ENCODE measurements around the gene MORF4L1. TPM values are rescaled to one million over a fixed set of nuclear protein-coding genes. Genes with fewer than 3 reads are reported as not detected.

MORF4L1 gene
- 146 and 213 TPM in 2 replicates for total RNA-seq (2014; rRNA removed; shearing (Covaris generic); ENCODE audit: low replicate concordance)

- Histone ChIP-seq H4K20me1 (ENCODE audit: insufficient read depth, low read depth, low read length) (peaks cover 34% of the 10 kb centered on the region), H2AFZ (ENCODE audit: low read length) (peak within 1 kb of the TSS; percentile 93), H3K4me1 (ENCODE audit: low read length) (peaks cover 31% of the 10 kb centered on the region), H3K4me3 (ENCODE audit: low read length) (peak within 1 kb of the TSS; percentile 98), H3K4me2 (ENCODE audit: low read depth, low read length, poor library complexity, severe bottlenecking) (peak within 1 kb of the TSS; percentile 75), H3K9ac (ENCODE audit: low read length) (peak within 1 kb of the TSS; percentile 100), H3K9me2 (replicated peaks; ENCODE audit: insufficient read depth, low read length) (no peaks in the 10 kb centered on the region), H3K27me3 (ENCODE audit: low read length) (no peaks in the 10 kb centered on the region), H3K79me2 (ENCODE audit: low read length) (peaks cover 45% of the 10 kb centered on the region), H3K36me3 (ENCODE audit: insufficient read depth, low read length) (no peaks in the 10 kb centered on the region), H3K27ac (ENCODE audit: low read length) (peak within 1 kb of the TSS; percentile 97), H3K9me3 (ENCODE audit: low read length) (no peaks in the 10 kb centered on the region)
- DNase-seq: peak; percentile 97
Observed at GRCh38 chr15:78872155-78872971, at the start of gene MORF4L1. Gene MORF4L1, plus strand, starts transcription at chr15:78872890. Its CDS starts 128 bp downstream, at chr15:78873018.

- Histone ChIP-seq H3K27me3 (ENCODE audit: low read length) (no peaks in the 10 kb centered on the region), H3K9me3 (ENCODE audit: low read length) (no peaks in the 10 kb centered on the region), H3K79me2 (ENCODE audit: low read length) (no peaks in the 10 kb centered on the region), H4K20me1 (ENCODE audit: insufficient read depth, low read depth, low read length) (no peaks in the 10 kb centered on the region), H3K4me3 (ENCODE audit: low read length) (no peak overlapping the region), H2AFZ (ENCODE audit: low read length) (no peak overlapping the region), H3K27ac (ENCODE audit: low read length) (no peak overlapping the region), H3K36me3 (ENCODE audit: insufficient read depth, low read length) (no peaks in the 10 kb centered on the region), H3K4me1 (ENCODE audit: low read length) (peaks cover 10% of the 10 kb centered on the region), H3K4me2 (ENCODE audit: low read depth, low read length, poor library complexity, severe bottlenecking) (no peak overlapping the region), H3K9ac (ENCODE audit: low read length) (no peak overlapping the region), H3K9me2 (replicated peaks; ENCODE audit: insufficient read depth, low read length) (no peaks in the 10 kb centered on the region)
- DNase-seq: no peak
Observed at GRCh38 chr15:78828920-78829319, 43.8 kb upstream of the MORF4L1 start.

- Histone ChIP-seq H3K36me3 (ENCODE audit: insufficient read depth, low read length) (no peaks in the 10 kb centered on the region), H4K20me1 (ENCODE audit: insufficient read depth, low read depth, low read length) (no peaks in the 10 kb centered on the region), H3K9me3 (ENCODE audit: low read length) (no peaks in the 10 kb centered on the region), H2AFZ (ENCODE audit: low read length) (no peak overlapping the region), H3K27me3 (ENCODE audit: low read length) (no peaks in the 10 kb centered on the region), H3K4me1 (ENCODE audit: low read length) (peaks cover 8% of the 10 kb centered on the region), H3K79me2 (ENCODE audit: low read length) (no peaks in the 10 kb centered on the region), H3K27ac (ENCODE audit: low read length) (no peak overlapping the region), H3K4me2 (ENCODE audit: low read depth, low read length, poor library complexity, severe bottlenecking) (no peak overlapping the region), H3K9me2 (replicated peaks; ENCODE audit: insufficient read depth, low read length) (no peaks in the 10 kb centered on the region), H3K4me3 (ENCODE audit: low read length) (no peak overlapping the region), H3K9ac (ENCODE audit: low read length) (no peak overlapping the region)
- DNase-seq: no peak
Observed at GRCh38 chr15:78830514-78831228, 42.0 kb upstream of the MORF4L1 start.

GRCh38 chr15:78831229-78832207, 41.2 kb upstream of the MORF4L1 start:
- Histone ChIP-seq H3K27me3 (ENCODE audit: low read length) (no peaks in the 10 kb centered on the region), H3K79me2 (ENCODE audit: low read length) (no peaks in the 10 kb centered on the region), H3K9me3 (ENCODE audit: low read length) (no peaks in the 10 kb centered on the region), H2AFZ (ENCODE audit: low read length) (no peak overlapping the region), H3K36me3 (ENCODE audit: insufficient read depth, low read length) (no peaks in the 10 kb centered on the region), H3K9me2 (replicated peaks; ENCODE audit: insufficient read depth, low read length) (no peaks in the 10 kb centered on the region), H3K27ac (ENCODE audit: low read length) (no peak overlapping the region), H3K4me3 (ENCODE audit: low read length) (no peak overlapping the region), H4K20me1 (ENCODE audit: insufficient read depth, low read depth, low read length) (no peaks in the 10 kb centered on the region), H3K9ac (ENCODE audit: low read length) (no peak overlapping the region), H3K4me2 (ENCODE audit: low read depth, low read length, poor library complexity, severe bottlenecking) (no peak overlapping the region), H3K4me1 (ENCODE audit: low read length) (peaks cover 5% of the 10 kb centered on the region; the same call in 1 of the 2 replicates)
- no peak for DNase-seq

GRCh38 chr15:78836333-78836732, 36.4 kb upstream of the MORF4L1 start:
- Histone ChIP-seq H2AFZ (ENCODE audit: low read length) (no peak overlapping the region), H3K9me3 (ENCODE audit: low read length) (no peaks in the 10 kb centered on the region), H3K4me3 (ENCODE audit: low read length) (no peak overlapping the region), H3K4me1 (ENCODE audit: low read length) (peaks cover 12% of the 10 kb centered on the region), H3K9me2 (replicated peaks; ENCODE audit: insufficient read depth, low read length) (no peaks in the 10 kb centered on the region), H3K27me3 (ENCODE audit: low read length) (no peaks in the 10 kb centered on the region), H4K20me1 (ENCODE audit: insufficient read depth, low read depth, low read length) (no peaks in the 10 kb centered on the region), H3K36me3 (ENCODE audit: insufficient read depth, low read length) (no peaks in the 10 kb centered on the region), H3K9ac (ENCODE audit: low read length) (no peak overlapping the region), H3K27ac (ENCODE audit: low read length) (no peak overlapping the region), H3K4me2 (ENCODE audit: low read depth, low read length, poor library complexity, severe bottlenecking) (no peak overlapping the region), H3K79me2 (ENCODE audit: low read length) (no peaks in the 10 kb centered on the region)
- no peak for DNase-seq

- Histone ChIP-seq H3K4me1 (ENCODE audit: low read length) (peaks cover 12% of the 10 kb centered on the region), H3K27me3 (ENCODE audit: low read length) (no peaks in the 10 kb centered on the region), H3K79me2 (ENCODE audit: low read length) (no peaks in the 10 kb centered on the region), H4K20me1 (ENCODE audit: insufficient read depth, low read depth, low read length) (no peaks in the 10 kb centered on the region), H3K9me3 (ENCODE audit: low read length) (no peaks in the 10 kb centered on the region), H3K27ac (ENCODE audit: low read length) (no peak overlapping the region), H3K9me2 (replicated peaks; ENCODE audit: insufficient read depth, low read length) (no peaks in the 10 kb centered on the region), H3K4me3 (ENCODE audit: low read length) (no peak overlapping the region), H3K36me3 (ENCODE audit: insufficient read depth, low read length) (no peaks in the 10 kb centered on the region), H2AFZ (ENCODE audit: low read length) (no peak overlapping the region), H3K9ac (ENCODE audit: low read length) (no peak overlapping the region), H3K4me2 (ENCODE audit: low read depth, low read length, poor library complexity, severe bottlenecking) (no peak overlapping the region)
- no peak for DNase-seq
Observed at GRCh38 chr15:78837131-78837530, 35.6 kb upstream of the MORF4L1 start.

GRCh38 chr15:78837543-78837942, 35.1 kb upstream of the MORF4L1 start:
- Histone ChIP-seq H2AFZ (ENCODE audit: low read length) (no peak overlapping the region), H3K4me2 (ENCODE audit: low read depth, low read length, poor library complexity, severe bottlenecking) (no peak overlapping the region), H3K9me3 (ENCODE audit: low read length) (no peaks in the 10 kb centered on the region), H3K36me3 (ENCODE audit: insufficient read depth, low read length) (no peaks in the 10 kb centered on the region), H4K20me1 (ENCODE audit: insufficient read depth, low read depth, low read length) (no peaks in the 10 kb centered on the region), H3K9ac (ENCODE audit: low read length) (no peak overlapping the region), H3K9me2 (replicated peaks; ENCODE audit: insufficient read depth, low read length) (no peaks in the 10 kb centered on the region), H3K79me2 (ENCODE audit: low read length) (no peaks in the 10 kb centered on the region), H3K27me3 (ENCODE audit: low read length) (no peaks in the 10 kb centered on the region), H3K4me3 (ENCODE audit: low read length) (no peak overlapping the region), H3K27ac (ENCODE audit: low read length) (no peak overlapping the region), H3K4me1 (ENCODE audit: low read length) (peaks cover 12% of the 10 kb centered on the region)
- DNase-seq: no peak
